ENCODE results near the gene BMP4. TPM values are rescaled to one million over a fixed set of nuclear protein-coding genes. Genes with fewer than 3 reads are reported as not detected.

The BMP4 gene
- total and polyA plus RNA-seq, 2 of the 13 experiments (the other 11 are each of a cell fraction or from before 2014, with no cell fraction given), result 56.4 to 169 TPM

- TF ChIP-seq CEBPB (IDR thresholded peaks at IDR 0.05; ENCODE audit: borderline replicate concordance, low read depth, low read length), result no peak
- TF ChIP-seq ZNF839 (CRISPR knock-in tag; IDR thresholded peaks at IDR 0.05; ENCODE audit: borderline replicate concordance), result no peak
- TF ChIP-seq, protein P1, sequence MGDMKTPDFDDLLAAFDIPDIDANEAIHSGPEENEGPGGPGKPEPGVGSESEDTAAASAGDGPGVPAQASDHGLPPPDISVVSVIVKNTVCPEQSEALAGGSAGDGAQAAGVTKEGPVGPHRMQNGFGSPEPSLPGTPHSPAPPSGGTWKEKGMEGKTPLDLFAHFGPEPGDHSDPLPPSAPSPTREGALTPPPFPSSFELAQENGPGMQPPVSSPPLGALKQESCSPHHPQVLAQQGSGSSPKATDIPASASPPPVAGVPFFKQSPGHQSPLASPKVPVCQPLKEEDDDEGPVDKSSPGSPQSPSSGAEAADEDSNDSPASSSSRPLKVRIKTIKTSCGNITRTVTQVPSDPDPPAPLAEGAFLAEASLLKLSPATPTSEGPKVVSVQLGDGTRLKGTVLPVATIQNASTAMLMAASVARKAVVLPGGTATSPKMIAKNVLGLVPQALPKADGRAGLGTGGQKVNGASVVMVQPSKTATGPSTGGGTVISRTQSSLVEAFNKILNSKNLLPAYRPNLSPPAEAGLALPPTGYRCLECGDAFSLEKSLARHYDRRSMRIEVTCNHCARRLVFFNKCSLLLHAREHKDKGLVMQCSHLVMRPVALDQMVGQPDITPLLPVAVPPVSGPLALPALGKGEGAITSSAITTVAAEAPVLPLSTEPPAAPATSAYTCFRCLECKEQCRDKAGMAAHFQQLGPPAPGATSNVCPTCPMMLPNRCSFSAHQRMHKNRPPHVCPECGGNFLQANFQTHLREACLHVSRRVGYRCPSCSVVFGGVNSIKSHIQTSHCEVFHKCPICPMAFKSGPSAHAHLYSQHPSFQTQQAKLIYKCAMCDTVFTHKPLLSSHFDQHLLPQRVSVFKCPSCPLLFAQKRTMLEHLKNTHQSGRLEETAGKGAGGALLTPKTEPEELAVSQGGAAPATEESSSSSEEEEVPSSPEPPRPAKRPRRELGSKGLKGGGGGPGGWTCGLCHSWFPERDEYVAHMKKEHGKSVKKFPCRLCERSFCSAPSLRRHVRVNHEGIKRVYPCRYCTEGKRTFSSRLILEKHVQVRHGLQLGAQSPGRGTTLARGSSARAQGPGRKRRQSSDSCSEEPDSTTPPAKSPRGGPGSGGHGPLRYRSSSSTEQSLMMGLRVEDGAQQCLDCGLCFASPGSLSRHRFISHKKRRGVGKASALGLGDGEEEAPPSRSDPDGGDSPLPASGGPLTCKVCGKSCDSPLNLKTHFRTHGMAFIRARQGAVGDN (CRISPR knock-in tag; IDR thresholded peaks at IDR 0.05), result peak; percentile 40
- no peak for TF ChIP-seq ZNF616 (CRISPR knock-in tag; IDR thresholded peaks at IDR 0.05; ENCODE audit: low read depth)
- no peak for TF ChIP-seq ZNF766 (CRISPR knock-in tag; IDR thresholded peaks at IDR 0.05; ENCODE audit: borderline replicate concordance)
- TF ChIP-seq, protein P2, sequence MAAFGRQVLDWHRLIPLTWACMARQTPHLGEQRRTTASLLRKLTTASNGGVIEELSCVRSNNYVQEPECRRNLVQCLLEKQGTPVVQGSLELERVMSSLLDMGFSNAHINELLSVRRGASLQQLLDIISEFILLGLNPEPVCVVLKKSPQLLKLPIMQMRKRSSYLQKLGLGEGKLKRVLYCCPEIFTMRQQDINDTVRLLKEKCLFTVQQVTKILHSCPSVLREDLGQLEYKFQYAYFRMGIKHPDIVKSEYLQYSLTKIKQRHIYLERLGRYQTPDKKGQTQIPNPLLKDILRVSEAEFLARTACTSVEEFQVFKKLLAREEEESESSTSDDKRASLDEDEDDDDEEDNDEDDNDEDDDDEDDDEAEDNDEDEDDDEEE (CRISPR knock-in tag; IDR thresholded peaks at IDR 0.05), result no peak
- TF ChIP-seq SALL1 (CRISPR knock-in tag; IDR thresholded peaks at IDR 0.05), result 0 out of 2 replicates have a peak, but pooled peaks have one; percentile 34
- TF ChIP-seq MAFK (conservative IDR thresholded peaks at IDR 0.05 in 1 of 2, IDR thresholded peaks at IDR 0.05 in 1 of 2; ENCODE audit: low read length in 2 of 2), result no peak
- no peak for TF ChIP-seq ERF (CRISPR knock-in tag; IDR thresholded peaks at IDR 0.05)
- no peak for TF ChIP-seq ZKSCAN5 (CRISPR knock-in tag; IDR thresholded peaks at IDR 0.05)
- TF ChIP-seq LCORL (IDR thresholded peaks at IDR 0.05), result no peak
- no peak for TF ChIP-seq LCORL (CRISPR knock-in tag; IDR thresholded peaks at IDR 0.05)
- TF ChIP-seq XBP1 (CRISPR knock-in tag; IDR thresholded peaks at IDR 0.05), result no peak
- TF ChIP-seq ETV5 (CRISPR knock-in tag; IDR thresholded peaks at IDR 0.05; ENCODE audit: borderline replicate concordance), result no peak
- TF ChIP-seq ZNF589 (CRISPR knock-in tag; conservative IDR thresholded peaks at IDR 0.05), result no peak
- TF ChIP-seq, protein P3, sequence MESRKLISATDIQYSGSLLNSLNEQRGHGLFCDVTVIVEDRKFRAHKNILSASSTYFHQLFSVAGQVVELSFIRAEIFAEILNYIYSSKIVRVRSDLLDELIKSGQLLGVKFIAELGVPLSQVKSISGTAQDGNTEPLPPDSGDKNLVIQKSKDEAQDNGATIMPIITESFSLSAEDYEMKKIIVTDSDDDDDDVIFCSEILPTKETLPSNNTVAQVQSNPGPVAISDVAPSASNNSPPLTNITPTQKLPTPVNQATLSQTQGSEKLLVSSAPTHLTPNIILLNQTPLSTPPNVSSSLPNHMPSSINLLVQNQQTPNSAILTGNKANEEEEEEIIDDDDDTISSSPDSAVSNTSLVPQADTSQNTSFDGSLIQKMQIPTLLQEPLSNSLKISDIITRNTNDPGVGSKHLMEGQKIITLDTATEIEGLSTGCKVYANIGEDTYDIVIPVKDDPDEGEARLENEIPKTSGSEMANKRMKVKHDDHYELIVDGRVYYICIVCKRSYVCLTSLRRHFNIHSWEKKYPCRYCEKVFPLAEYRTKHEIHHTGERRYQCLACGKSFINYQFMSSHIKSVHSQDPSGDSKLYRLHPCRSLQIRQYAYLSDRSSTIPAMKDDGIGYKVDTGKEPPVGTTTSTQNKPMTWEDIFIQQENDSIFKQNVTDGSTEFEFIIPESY (CRISPR knock-in tag; IDR thresholded peaks at IDR 0.05), result no peak
- TF ChIP-seq FOSL1 (CRISPR knock-in tag; IDR thresholded peaks at IDR 0.05; ENCODE audit: borderline replicate concordance), result no peak
- no peak for TF ChIP-seq BORCS8-MEF2B (CRISPR knock-in tag; IDR thresholded peaks at IDR 0.05)
- TF ChIP-seq ZNF720 (CRISPR knock-in tag; IDR thresholded peaks at IDR 0.05), result no peak
- no peak for TF ChIP-seq YY1 (IDR thresholded peaks at IDR 0.05; ENCODE audit: insufficient read depth, insufficient replicate concordance, low read depth, low read length)
- TF ChIP-seq BCL3 (CRISPR knock-in tag; IDR thresholded peaks at IDR 0.05), result no peak
- no peak for TF ChIP-seq KDM5A (IDR thresholded peaks at IDR 0.05; ENCODE audit: borderline replicate concordance, low read length)
- TF ChIP-seq TBP (CRISPR knock-in tag; IDR thresholded peaks at IDR 0.05), result no peak
These were observed 21.7 kb downstream of the BMP4 start (continued) for GRCh38 chr14:53934778-53935414.

Data from HepG2 (cell line).